Breast epithelium (tissue), 4 donors: Measurements from ENCODE around the gene CHD2. TPM values are rescaled to one million over a fixed set of nuclear protein-coding genes. Genes with fewer than 3 reads are reported as not detected.

Source experiments
- DNase-seq, 2 donors: peaks; one replicate each; pipeline ENCODE4 v3.0.0-alpha.2; 2019; ENCODE audit warnings: low spot score in 2 of 2
- H3K27ac ChIP-seq, 2 donors: fragments of 200-600 bp; sonication (generic) in 1 of 2; one replicate each; pipeline ENCODE4 v1.5.1; 2016 to 2019; ENCODE audit warnings: mild to moderate bottlenecking in 1 of 2
- H3K27me3 ChIP-seq, 2 donors: fragments of 200-600 bp; sonication (generic) in 1 of 2; one replicate each; pipeline versions ENCODE4 v1.5.1 to v1.6.0; 2017 to 2019; ENCODE audit warnings: control low read depth in 1 of 2, mild to moderate bottlenecking in 1 of 2
- H3K36me3 ChIP-seq: fragments of 200-600 bp; one replicate; pipeline ENCODE4 v1.5.1; 2019
- H3K4me1 ChIP-seq, 2 donors: fragments of 200-600 bp; sonication (generic); one replicate each; pipeline ENCODE4 v1.5.1; 2016 to 2019; ENCODE audit warnings: control low read depth in 1 of 2
- H3K4me3 ChIP-seq, 3 donors: fragments of 200-600 bp; sonication (generic); 1 replicate in 2 of 3; 2 replicates in 1 of 3; pipeline ENCODE4 v1.5.1; 2016 to 2019; ENCODE audit warnings: mild to moderate bottlenecking in 3 of 3, moderate library complexity in 2 of 3
- H3K9me3 ChIP-seq, 2 donors: fragments of 200-600 bp; sonication (generic) in 1 of 2; one replicate each; pipeline ENCODE4 v1.5.1; 2016 to 2019; ENCODE audit warnings: control low read depth in 1 of 2
- POLR2A ChIP-seq: fragments of 450-650 bp; IDR thresholded peaks from one replicate; pipeline ENCODE4 v1.6.1; 2016; ENCODE audit warnings: antibody characterized with exemption, mild to moderate bottlenecking, moderate library complexity
- POLR2AphosphoS5 ChIP-seq, 3 donors: sonication (generic); formaldehyde crosslinking; IDR thresholded peaks; one replicate each; pipeline ENCODE4 v1.6.1; 2017; ENCODE audit warnings: antibody characterized with exemption in 3 of 3
- intact Hi-C: fragments of 100-400 bp; cut with DNase I; formaldehyde crosslinking; loops from one replicate; pipeline ENCODE4 v1.15.1; 2023; ENCODE audit warnings: low total_unique reads
- total RNA-seq, 3 donors: library from RNA; depleted of rRNA; stranded (reverse); fragments of >200 nt; gene quantifications; one replicate each; pipeline ENCODE4 v1.1.0, GENCODE V29; 2016
- TF ChIP-seq, protein P1 (sequence below), 3 donors: fragments of 450-650 bp; IDR thresholded peaks; one replicate each; pipeline ENCODE4 v1.5.1; 2016 to 2017; ENCODE audit warnings: antibody characterized with exemption in 3 of 3, mild to moderate bottlenecking in 3 of 3, moderate library complexity in 3 of 3

Gene CHD2
- total RNA-seq, 3 donors from 2014 or later = 137 to 215 (median 197) TPM

DNA sequence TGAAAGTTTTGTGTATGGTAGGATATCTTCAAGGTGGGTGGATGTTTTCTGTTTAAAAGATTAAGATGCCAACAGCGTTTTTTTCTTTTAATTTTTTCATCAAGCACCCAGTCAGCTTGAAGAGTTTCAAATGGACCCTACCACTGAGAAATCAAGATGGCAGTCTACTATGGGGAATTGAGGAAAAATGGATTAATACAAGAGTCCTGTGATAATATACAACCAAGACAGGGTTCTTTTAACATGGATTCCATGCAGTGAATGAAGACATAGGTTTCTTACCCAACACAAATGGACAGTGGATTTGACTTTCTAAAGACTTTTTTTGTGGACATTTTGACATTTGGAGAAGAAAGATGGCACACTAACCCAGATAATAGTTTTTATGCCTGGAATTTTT is 2.5 kb upstream of the CHD2 start:
- H3K27ac ChIP-seq = peak overlapping the region in 1 of 2 donors; percentile 99

DNA sequence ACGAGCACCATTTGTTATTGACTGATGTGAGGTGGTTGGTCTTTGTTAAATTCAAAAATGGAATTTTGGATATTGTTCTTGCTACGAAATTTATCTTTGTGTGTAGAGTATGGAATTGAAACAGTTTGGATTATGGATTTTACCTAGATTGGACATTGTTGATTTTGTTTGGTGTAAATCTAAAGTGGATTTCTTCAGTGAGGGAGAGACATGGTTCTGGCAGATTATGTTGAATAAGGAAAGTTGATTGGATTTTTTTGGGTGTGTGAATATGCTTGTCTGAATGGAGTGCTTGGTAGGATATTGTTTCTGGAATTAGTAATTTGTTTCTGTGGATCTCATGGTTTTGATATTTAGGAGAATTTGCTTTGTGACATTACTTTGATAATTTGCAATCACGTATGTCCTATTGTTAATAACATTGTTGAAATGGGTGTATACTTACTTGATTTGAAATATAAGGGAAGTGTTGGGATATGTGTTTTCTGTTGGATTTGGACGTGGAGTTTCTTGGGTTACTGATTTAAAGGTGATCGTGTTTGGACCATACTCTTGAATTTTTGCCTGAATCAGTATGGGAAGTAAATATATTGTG is 1.0 kb upstream of the CHD2 start:
- TF ChIP-seq POLR2A (no peak), POLR2AphosphoS5 (IDR thresholded peaks at IDR 0.05) (no peak)
- TF ChIP-seq, protein P1, sequence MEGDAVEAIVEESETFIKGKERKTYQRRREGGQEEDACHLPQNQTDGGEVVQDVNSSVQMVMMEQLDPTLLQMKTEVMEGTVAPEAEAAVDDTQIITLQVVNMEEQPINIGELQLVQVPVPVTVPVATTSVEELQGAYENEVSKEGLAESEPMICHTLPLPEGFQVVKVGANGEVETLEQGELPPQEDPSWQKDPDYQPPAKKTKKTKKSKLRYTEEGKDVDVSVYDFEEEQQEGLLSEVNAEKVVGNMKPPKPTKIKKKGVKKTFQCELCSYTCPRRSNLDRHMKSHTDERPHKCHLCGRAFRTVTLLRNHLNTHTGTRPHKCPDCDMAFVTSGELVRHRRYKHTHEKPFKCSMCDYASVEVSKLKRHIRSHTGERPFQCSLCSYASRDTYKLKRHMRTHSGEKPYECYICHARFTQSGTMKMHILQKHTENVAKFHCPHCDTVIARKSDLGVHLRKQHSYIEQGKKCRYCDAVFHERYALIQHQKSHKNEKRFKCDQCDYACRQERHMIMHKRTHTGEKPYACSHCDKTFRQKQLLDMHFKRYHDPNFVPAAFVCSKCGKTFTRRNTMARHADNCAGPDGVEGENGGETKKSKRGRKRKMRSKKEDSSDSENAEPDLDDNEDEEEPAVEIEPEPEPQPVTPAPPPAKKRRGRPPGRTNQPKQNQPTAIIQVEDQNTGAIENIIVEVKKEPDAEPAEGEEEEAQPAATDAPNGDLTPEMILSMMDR (IDR thresholded peaks at IDR 0.05) = no peak
- H3K36me3 ChIP-seq = no peaks in the 10 kb centered on the region
- H3K27ac ChIP-seq = peak overlapping the region; percentile 97 to 99
- H3K27me3 ChIP-seq = no peaks in the 10 kb centered on the region
- no peaks in the 10 kb centered on the region for H3K9me3 ChIP-seq
- no peak for DNase-seq
- intact Hi-C loops = no loop called here
- no peak overlapping the region for H3K4me3 ChIP-seq
- peaks cover 0 to 4% of the 10 kb centered on the region in 2 donors for H3K4me1 ChIP-seq

More for the DNA sequence above, 2.5 kb upstream of the CHD2 start:
- TF ChIP-seq POLR2A (no peak), POLR2AphosphoS5 (IDR thresholded peaks at IDR 0.05) (no peak)
- TF ChIP-seq, protein P1 (IDR thresholded peaks at IDR 0.05) = no peak
- DNase-seq = no peak
- Histone ChIP-seq H3K4me1 (peaks cover 0 to 4% of the 10 kb centered on the region in 2 donors), H3K4me3 (no peak overlapping the region), H3K36me3 (peaks cover 7% of the 10 kb centered on the region), H3K27me3 (no peaks in the 10 kb centered on the region), H3K9me3 (no peaks in the 10 kb centered on the region)
- intact Hi-C loops = no loop called here

DNA sequence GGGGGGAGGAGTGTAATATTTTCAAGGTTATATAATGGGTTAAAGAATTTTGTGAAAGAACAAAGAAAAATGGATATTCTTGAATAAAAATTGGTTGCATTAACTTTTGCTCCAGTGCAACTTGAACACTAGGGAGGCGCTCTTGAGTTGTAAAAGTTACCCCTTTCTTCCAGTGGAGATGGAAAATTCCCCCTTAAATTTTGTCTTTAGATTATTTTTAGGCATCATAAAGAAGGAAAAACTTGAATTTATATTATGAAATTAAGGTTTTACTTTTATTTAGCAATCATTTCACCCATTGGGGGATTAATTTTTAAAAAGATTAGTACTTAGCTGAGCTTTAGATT is 550 bp upstream of the CHD2 start:
- peak overlapping the region; percentile 55 to 73 (median 62) for H3K4me3 ChIP-seq
- H3K9me3 ChIP-seq = no peaks in the 10 kb centered on the region
- no peaks in the 10 kb centered on the region for H3K27me3 ChIP-seq
- no peak for DNase-seq
- intact Hi-C loops = no loop called here
- peak overlapping the region; percentile 97 to 99 for H3K27ac ChIP-seq
- TF ChIP-seq POLR2A (no peak), POLR2AphosphoS5 (IDR thresholded peaks at IDR 0.05) (no peak)
- TF ChIP-seq, protein P1 (IDR thresholded peaks at IDR 0.05) = peak; percentile 22 to 25 (median 24)
- H3K4me1 ChIP-seq = peaks cover 0 to 4% of the 10 kb centered on the region in 2 donors
- no peaks in the 10 kb centered on the region for H3K36me3 ChIP-seq

DNA sequence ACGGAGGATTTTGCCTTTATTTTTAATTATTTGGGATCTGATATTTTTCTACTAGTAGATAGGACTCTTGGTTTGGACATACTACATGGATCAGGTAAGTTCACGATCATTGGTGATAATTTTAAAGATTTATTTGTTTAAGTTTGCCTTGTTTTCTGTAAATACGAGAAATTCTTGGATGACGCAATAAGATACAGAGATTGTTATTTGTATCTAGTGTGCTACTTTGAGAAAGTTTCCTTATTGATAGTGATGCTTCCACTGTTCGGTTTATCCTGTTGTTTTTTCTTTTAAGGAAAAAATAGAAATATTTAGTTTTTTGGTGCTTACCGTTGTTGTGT is 577 bp downstream of the CHD2 start:
- Histone ChIP-seq H3K9me3 (no peaks in the 10 kb centered on the region), H3K27me3 (no peaks in the 10 kb centered on the region), H3K4me3 (peak overlapping the region; percentile 55 to 73 (median 62)), H3K27ac (peak overlapping the region; percentile 97 to 99), H3K36me3 (no peaks in the 10 kb centered on the region), H3K4me1 (no peaks in the 10 kb centered on the region)
- TF ChIP-seq POLR2AphosphoS5 (IDR thresholded peaks at IDR 0.05) = no peak
- TF ChIP-seq, protein P1 (IDR thresholded peaks at IDR 0.05) = no peak
- no peak for TF ChIP-seq POLR2A
- intact Hi-C loops = loop anchor here (10.0 kb wide), 1 partner anchor 876 kb away; no protein-coding TSS in a partner anchor
- no peak for DNase-seq

DNA sequence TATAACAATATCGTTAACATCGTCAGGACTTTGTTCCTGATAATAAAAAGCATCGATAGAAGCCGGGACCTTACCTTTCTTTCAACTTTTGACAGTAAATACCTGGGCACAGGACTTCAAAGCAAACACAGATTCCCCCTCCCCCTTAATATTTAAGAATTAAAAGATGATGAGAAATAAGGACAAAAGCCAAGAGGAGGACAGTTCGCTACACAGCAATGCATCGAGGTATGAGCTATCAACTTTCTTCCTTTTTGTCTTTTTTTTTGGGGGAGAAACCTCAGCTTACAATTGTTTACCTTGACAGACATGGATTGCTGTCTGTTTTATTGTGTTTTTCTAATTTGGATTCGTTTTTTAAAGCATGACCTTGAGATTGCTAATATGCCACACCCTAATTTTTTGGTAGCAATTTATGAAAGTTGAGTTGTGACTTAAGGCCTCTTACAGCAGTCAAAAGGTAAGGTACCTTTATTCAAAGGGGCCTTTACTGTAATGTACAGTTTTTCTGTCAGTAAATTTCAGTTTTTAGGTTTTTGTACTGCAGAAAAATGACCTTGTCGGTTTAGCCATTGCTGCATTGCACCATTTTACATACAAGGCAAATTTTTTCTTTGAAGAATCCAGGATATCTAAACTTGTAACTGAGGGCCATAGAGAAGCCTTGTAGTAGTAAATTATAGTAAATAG is 1.1 kb downstream of the CHD2 start:
- TF ChIP-seq, protein P1 (IDR thresholded peaks at IDR 0.05) = no peak
- TF ChIP-seq POLR2A = no peak
- no peak for TF ChIP-seq POLR2AphosphoS5 (IDR thresholded peaks at IDR 0.05)
- H3K27ac ChIP-seq = peak overlapping the region; percentile 97 to 99
- no peaks in the 10 kb centered on the region for H3K4me1 ChIP-seq
- H3K9me3 ChIP-seq = no peaks in the 10 kb centered on the region
- H3K4me3 ChIP-seq = peak overlapping the region; percentile 55 to 73 (median 62)
- no peaks in the 10 kb centered on the region for H3K36me3 ChIP-seq
- no peaks in the 10 kb centered on the region for H3K27me3 ChIP-seq
- intact Hi-C loops = loop anchor here (10.0 kb wide), 1 partner anchor 876 kb away; no protein-coding TSS in a partner anchor
- no peak for DNase-seq
